DMS114 treated with DMSO at 0.1 percent for 48 hours (cell line): ENCODE data around the gene ARL2.
A peak's percentile ranks its signal among the peaks of the same experiment; 100 is the strongest.
"Not testable (repeated sequence)": the region's sequence is repeated elsewhere in the genome, so short reads cannot be mapped to it uniquely, and the experiment has no call there.

Source experiments
- DNase-seq: peaks from one replicate; lab custom pipeline; 2025; ENCODE audit not compliant: unreplicated experiment; lab: John Stamatoyannopoulos, UW

The ARL2 gene

DNA sequence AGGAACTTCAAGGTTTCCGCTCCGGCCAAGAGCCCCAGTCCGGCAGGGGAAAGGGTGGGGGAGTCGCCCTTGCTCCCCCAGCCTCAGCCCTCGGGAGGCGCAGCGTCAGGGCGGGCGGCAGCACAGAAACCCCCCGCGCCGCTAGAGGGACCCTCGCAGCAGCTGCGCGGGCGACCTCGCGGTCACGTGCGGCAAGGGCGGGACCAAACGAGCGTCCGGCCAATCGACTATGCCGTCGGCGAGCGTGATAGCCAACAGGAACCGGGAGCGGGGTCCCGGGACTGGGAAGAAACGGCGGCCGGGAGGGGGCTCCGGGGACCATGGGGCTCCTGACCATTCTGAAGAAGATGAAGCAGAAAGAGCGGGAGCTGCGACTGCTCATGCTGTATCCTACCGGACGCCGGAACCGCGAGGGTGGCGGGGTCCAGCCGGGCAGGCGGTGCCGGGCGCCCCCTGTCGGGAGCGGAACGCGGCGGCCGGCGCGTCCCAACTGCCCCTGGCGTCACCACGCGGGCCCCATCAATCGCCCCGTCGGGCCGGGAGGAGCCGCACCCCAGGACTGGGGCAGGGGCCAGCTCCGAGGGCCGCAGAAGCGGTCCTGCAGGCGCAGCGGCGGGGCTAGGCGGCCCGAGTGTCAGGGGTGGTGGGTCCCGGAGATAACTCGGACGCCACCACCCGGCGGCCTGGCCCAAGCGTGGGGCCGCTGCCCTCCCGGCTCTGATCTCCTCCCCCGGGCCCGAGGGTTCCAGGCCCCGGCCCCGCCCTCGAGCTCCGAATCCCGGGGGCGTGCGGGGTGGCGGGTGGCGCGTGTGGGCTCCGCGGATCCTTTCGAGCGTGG, at the start of gene ARL2:
Gene ARL2 (plus strand): TSS at position 273 of the 838 bp plus-strand sequence. CDS start 48 bp downstream, at position 321.
- DNase-seq = peak; percentile 80

DNA sequence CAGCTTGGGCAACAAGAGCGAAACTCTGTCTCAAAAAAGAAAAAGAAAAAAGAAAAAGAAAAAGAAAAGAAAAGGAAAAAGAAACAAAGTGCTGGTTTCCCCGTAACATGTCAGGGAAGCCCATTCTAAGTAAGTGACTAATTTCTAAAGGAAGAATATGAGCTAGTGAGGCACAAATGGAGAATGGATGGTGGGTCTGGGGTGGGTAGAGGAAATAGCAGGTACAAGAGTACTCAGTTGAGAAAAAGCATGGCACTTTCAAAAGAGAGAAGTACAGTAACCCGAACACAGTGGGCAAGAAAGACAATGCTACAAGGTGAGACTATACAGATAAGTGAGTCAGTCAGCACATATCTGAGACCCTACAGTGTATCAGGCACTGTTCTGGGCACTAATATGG, 46.6 kb upstream of the ARL2 start:
- DNase-seq = no peak

DNA sequence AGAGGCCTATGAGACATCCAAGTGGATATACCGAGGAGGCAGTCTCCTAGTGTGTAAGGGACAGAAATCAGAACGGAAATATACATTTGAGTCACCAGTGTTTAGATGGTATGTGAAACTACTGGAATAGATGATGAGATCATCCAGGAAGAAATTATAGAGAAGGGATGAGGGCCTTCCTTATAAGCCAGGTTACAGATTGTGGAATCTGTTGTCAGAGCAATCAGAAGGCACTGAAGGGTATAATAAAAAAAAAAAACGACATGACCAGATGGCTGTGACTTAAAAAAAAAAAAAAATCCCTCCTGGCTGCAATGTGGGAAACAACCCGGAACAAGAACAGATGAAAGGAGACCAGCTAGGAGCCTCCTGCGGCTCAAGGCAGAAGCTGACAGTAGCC, 44.8 kb upstream of the ARL2 start:
- DNase-seq = no peak

- no peak for DNase-seq
Observed at GRCh38 chr11:64970731-64971151, 43.2 kb upstream of the ARL2 start.

DNA sequence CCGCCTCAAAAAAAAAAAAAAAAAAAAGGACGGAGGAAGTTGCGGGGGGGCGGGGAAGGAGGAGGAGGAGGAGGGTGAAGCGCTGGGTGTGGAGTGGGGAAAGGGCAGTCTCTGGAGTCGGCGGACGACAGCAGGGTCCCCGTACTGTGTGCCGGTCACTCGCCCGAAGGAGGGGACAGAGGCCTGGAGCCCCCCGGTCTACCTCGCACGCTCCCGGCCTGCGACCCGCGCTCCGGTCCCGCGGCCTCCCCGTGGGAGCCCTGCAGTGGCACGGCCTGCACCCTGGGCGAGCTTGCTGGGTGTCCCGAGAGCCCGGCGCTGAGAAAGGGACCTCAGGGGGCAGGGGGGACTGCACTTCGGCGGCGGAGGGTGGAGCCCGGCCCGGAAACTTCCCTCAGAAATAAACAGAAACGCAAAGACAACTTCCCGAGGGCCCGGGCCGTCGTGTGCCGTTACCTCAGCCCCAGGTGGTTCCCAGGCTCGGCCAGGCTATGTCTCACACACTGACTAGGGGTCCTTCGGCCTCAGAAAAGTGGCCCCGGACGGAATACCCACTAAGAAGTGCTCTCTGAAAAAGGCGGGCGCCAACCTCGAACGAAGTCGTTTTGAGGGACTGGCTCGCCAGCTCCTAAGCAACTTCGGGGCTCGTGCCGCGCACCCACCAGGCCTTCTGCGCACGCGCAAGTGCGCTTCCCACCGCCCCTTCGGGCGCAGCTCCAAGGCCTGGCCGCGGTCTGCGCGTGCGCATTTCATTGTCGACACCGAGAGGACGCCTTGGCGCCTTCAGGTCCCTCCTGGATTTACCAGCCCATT, 42.3 kb upstream of the ARL2 start, which contains the start of gene MAJIN:
Gene MAJIN (minus strand): TSS at position 688 of the 813 bp plus-strand sequence. CDS start 12,703 bp downstream, outside the sequence.
- peak; percentile 18 for DNase-seq

DNA sequence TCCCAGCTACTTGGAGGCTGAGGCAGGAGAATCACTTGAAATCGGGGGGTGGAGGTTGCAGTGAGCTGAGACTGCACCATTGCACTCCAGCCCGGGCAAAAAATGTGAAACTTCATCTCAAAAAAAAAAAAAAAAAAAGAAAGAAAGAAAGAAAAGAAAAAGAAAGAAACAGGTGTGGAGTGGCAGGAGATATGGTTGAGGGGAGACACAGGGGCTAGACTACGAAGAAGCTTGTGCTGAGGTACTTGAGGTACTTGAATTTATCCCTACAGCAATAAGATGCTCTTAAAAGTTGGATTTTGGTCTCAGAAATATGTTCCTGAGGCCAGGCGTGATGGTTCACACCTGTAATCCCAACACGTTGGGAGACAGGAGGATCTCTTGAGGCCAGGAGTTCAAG, 39.8 kb upstream of the ARL2 start:
- no peak for DNase-seq

DNA sequence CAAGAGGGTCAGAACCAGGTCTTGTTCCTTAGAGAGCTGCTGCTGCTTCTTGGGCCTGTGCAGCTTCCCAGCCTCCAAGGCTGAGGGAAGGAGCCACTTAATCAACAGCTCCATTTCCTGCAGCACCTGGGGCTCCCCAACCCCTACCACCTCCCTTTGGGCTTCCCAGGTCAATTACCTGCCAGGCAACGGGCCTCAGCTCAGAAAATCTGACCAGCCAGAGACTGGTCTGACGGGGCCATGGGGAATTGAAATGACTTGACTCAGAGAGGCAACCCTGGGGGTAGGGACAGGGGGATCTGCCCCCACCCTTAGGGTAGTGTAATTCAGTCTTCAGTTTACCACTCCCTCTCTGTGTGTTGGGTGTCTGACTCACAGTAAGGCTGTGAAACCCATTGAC, 37.3 kb upstream of the ARL2 start:
- no peak for DNase-seq

DNA sequence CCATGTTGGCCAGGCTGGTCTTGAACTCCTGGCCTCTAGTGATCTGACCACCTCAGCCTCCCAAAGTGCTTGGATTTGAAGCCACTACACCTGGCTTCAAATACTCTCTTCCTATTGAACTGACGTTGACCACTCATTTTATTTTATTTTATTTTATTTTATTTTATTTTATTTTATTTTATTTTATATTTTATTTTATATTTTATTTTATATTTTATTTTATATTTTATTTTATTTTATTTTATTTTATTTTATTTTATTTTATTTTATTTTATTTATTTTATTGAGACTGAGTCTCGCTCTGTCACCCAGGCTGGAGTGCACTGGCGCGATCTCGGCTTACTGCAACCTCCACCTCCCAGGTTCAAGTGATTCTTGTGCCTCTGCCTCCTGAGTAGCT, 30.6 kb upstream of the ARL2 start:
- not testable (repeated sequence) for DNase-seq

DNA sequence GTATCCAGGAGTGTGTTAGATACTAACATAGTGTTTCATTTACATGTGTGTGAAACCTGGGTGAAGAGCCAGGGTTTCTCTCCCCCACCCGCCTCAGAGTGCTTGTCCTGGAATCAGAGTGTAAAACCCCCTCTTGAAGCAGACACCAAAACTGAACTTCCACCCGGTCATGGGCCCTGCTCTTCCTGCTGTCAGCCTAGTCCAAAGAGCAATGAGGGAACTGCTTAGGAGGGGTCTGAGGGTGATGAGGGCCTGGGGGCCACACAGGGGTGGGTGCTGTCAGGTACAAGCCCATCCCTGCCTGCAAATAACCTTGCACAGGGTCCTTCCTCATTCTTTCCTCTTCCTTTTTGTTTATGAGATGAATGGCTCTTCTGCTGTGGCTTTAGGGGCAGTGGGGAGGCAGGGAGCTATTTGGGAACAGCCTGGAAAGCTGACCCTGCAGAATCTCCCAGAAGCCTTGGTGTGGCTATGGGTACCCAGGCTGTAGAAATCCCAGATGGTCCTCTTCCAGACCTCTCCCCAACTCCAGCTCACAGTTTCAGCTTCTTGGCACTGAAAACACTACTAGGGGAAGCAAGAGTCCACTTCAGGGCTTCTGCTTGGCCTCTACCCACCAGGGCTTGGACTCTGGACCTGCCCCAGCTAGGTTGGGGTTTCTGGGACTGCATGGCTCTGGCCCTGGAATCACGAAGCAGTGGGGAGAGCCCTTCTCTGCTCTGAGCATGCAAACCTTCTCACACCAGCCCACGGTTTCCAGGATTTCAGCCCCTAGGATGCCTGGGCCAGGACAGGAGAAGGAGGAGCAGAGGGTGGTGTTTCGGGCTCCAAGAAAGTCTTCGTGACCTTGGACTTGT, 25.7 kb upstream of the ARL2 start:
- no peak for DNase-seq

GRCh38 chr11:64989416-64989815, 24.5 kb upstream of the ARL2 start:
- no peak for DNase-seq

GRCh38 chr11:64990222-64990923, 23.6 kb upstream of the ARL2 start:
- no peak for DNase-seq

DNA sequence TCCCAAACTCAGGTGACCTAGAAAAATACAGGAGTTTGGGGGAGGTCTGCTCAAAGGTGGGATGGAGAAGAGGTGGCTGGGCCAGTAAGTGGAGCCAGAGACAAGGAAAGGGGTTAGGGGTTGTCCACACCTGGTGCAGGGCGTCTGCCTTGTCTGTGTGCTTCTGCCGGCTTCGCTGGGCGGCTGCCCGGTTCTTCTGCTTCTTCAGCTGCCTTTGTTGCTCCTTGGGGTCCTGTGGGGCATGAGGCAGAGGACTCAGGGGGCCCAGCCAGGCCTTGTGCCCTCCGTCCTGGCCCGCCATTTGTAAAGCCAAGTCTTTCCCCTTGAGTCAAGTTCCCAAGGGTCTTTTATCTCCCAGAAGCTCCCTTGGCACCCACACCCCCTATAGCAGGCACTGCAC, 19.6 kb upstream of the ARL2 start:
- no peak for DNase-seq

- DNase-seq = no peak
Observed at GRCh38 chr11:64996327-64996709, 17.6 kb upstream of the ARL2 start.

DNA sequence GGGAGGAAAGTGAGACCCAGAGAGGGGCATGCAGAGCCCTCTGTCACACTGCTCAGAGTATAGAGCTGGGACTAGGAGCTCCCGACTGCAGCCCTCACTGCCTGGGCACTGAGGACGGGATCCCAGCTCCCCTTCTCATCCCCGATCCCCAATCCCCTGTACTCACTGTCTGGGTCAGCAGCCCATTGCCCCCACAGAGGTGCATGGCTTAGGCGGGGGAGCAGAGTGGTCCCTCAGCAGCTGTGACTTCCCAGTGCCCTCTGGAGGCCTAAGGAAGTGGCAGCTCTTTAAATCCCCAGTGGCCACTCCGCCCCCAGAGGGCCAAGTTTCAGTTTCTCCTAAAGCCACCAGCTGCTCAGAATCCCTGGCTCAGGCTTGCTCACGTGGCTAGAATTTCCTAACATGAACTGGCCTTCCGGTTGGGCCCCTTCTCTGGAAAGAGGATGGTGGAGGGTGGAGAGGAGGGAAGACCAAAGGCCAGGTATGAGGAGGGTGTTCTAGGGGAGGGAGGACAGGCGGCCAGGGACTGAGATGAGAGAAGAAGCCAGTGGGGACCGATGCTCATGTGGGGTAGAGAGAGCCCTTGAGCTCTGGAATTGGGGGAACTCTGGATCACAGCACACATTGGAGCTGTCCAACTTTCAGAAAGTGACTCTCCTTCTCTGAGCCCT, 17.1 kb upstream of the ARL2 start, which contains the start of gene BATF2:
Gene BATF2 (minus strand): TSS at position 262 of the 671 bp plus-strand sequence. CDS start 57 bp downstream, at position 205.
- peak; percentile 84 for DNase-seq

DNA sequence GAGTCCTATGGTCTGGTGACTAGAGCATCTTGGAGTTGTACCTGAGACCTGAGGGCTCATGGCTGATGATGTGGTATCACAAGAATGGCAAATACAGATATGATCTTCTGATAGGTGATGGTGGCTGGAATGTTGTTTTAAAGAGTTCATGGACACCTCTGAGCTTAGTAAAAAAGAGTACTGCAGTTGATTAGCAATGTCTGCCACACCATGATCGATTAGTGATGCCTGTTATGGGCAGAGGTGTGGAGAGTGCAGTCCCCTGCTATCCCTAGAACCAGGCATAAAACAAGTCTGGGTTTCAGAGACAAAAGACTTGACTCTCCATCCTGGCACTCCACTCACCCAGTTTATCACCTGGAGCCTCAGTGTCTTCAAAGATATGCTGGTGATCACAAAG, 15.8 kb upstream of the ARL2 start:
- no peak for DNase-seq

DNA sequence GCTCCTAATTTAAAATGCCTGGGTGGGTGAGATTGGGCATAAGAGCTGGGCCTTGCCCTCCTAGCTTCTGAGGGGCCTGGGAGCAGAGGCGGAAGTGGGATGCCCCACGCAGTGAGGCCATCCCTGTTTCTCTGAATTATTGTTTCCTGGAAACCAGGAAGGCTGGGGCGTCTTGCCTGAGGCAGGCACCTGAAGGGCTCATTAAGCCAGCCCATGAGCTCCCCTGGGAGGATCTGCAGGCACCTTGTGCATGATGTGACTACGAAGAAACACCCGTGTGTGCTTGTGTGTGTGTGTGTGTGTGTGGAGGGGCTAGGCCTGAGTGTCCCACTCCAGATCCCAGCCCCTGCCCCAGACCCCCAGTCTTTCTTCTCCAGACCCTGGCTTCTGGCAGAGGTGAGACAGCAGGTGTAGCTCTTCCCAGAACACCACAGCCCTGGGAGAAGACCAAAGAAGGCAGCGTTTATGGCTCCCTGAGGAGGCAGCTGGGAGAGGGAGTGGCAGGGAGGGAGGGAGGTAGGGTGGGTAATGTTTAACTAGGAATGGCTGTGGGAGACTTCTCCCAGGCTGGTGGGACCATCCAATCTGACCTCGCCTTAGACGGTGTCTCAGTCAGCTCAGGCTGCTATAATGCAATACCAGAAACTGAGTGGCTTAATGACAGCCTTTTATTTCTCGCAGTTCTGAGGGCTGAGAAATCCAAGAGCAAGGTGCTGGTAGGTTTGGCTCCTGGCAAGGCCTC, 15.1 kb upstream of the ARL2 start:
- DNase-seq = no peak

GRCh38 chr11:64999478-64999877, 14.5 kb upstream of the ARL2 start:
- DNase-seq = no peak

GRCh38 chr11:65002706-65003105, 11.3 kb upstream of the ARL2 start:
- no peak for DNase-seq

DNA sequence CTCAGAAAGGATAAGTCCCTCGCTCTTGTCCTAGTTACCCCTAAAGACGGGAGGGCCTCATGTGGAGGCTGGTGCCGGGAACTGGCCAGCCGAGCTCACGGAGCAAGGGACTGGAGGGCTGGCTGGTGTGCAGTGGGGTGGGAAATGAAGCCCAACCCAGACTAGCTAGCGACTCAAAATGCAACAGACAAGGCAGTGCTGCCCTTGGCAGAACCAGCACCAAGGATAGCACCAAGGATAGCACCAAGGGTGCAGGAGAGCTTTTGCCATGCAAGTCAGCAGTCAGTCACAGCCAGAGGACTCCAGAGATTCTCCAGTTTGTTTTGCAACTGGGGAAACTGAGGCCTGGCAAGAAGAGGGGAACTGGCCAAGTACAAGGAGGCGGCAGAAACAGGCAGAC, 10.7 kb upstream of the ARL2 start:
- no peak for DNase-seq
